HUES64 (cell line): ENCODE data around the gene TTC19. TPM values are rescaled to one million over a fixed set of nuclear protein-coding genes. Genes with fewer than 3 reads are reported as not detected.
A peak's percentile ranks its signal among the peaks of the same experiment; 100 is the strongest.

ENCODE experiments used
- H3K27ac ChIP-seq: 2 replicates; pipeline ENCODE4 v1.7.0; 2013; ENCODE audit warnings: low read depth, low read length, inconsistent platforms
- H3K27me3 ChIP-seq: 2 replicates; pipeline ENCODE4 v1.6.1; 2013; ENCODE audit warnings: mild to moderate bottlenecking, low read length; ENCODE audit not compliant: insufficient read depth
- H3K36me3 ChIP-seq: 2 replicates; pipeline ENCODE4 v1.6.1; 2013; ENCODE audit warnings: mild to moderate bottlenecking, low read length; ENCODE audit not compliant: insufficient read depth
- H3K4me1 ChIP-seq: 2 replicates; pipeline ENCODE4 v1.6.1; 2013; ENCODE audit warnings: mild to moderate bottlenecking, low read length, moderate library complexity; ENCODE audit not compliant: insufficient read depth
- H3K4me3 ChIP-seq: 2 replicates; pipeline ENCODE4 v1.5.1; 2013; ENCODE audit warnings: mild to moderate bottlenecking, low read length, moderate library complexity
- H3K9ac ChIP-seq: 2 replicates; pipeline ENCODE4 v1.6.1; 2013; ENCODE audit warnings: mild to moderate bottlenecking, low read depth, low read length
- H3K9me3 ChIP-seq: 2 replicates; pipeline ENCODE4 v1.6.1; 2013; ENCODE audit warnings: low read depth, low read length; ENCODE audit not compliant: insufficient read depth
- WGBS: fragments of 150-250, 120-280 bp; methylation state at CpG from one replicate; pipeline ENCODE4 v1.1.7; 2013; ENCODE audit warnings: missing lambda C conversion rate; 5-methylcytosine and 5-hydroxymethylcytosine counted together
- polyA plus RNA-seq, 2 experiments: library from polyadenylated mRNA; stranded (reverse); fragments of 50-300 nt; gene quantifications; one replicate each; pipeline ENCODE4 v1.2.3, GENCODE V29; 2013

Gene TTC19
- polyA plus RNA-seq (2013, experiment 1 of 2), result 41.9 TPM
- 46.1 TPM for polyA plus RNA-seq (2013, experiment 2 of 2)

DNA sequence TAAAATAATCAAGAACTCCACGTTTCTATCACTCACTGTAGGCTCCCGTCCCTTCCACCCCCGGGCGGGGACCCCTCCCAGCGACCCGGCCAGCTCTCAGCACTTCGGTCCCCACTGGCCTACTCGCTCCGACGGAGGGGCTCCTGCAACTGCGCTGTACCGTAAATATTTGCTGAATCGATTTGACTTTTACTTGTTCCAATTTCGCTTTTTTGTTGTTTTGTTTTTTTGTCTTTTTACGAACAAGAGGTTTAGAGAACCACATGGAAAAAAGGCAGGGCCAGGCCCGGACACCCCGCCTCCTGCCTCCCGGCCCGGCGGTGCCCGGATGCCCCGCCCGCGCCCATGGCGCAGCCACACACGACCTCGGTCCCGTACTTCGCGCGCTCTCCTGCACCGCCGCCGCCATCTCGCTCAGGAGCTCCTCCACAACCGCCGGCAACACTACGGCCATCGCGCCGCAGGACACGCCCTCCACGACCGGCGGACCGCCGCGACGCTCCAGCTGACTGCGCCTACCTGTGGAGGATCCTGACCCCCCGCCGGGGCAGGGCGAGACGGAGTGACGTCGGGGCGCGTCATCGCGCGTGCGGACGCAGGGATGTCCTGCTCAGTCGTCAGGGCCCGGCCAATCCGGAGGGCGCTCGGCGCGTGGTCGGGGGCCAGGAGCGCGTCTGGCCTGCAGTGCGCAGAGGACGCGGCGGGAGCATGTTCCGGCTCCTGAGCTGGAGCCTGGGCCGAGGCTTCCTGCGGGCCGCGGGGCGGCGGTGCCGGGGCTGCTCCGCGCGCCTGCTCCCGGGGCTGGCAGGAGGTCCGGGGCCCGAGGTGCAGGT is at the start of gene TTC19, which contains the start of gene ZSWIM7:
Gene TTC19 (plus strand): TSS at position 684 of the 833 bp plus-strand sequence. CDS start 25 bp downstream, at position 709.
Gene ZSWIM7 (minus strand): TSS at position 564 of the 833 bp plus-strand sequence. CDS start 110 bp downstream, at position 454.
- H3K27me3 ChIP-seq, result no peaks in the 10 kb centered on the region
- H3K4me3 ChIP-seq, result peak within 1 kb of the TSS; percentile 89
- peaks cover 6% of the 10 kb centered on the region for H3K9me3 ChIP-seq
- H3K9ac ChIP-seq, result peak within 1 kb of the TSS; percentile 97
- peaks cover 42% of the 10 kb centered on the region for H3K36me3 ChIP-seq
- H3K4me1 ChIP-seq, result peaks cover 4% of the 10 kb centered on the region; the same call in 1 of the 2 replicates
- H3K27ac ChIP-seq, result peak within 1 kb of the TSS; percentile 98
- under 1% methylated on average over 91 of the region's 91 CpGs for WGBS

- WGBS, result 91% methylated on average over 6 of the region's 6 CpGs
- H3K4me3 ChIP-seq, result no peak overlapping the region
These were observed 48.1 kb upstream of the TTC19 start for GRCh38 chr17:15951368-15952047.

DNA sequence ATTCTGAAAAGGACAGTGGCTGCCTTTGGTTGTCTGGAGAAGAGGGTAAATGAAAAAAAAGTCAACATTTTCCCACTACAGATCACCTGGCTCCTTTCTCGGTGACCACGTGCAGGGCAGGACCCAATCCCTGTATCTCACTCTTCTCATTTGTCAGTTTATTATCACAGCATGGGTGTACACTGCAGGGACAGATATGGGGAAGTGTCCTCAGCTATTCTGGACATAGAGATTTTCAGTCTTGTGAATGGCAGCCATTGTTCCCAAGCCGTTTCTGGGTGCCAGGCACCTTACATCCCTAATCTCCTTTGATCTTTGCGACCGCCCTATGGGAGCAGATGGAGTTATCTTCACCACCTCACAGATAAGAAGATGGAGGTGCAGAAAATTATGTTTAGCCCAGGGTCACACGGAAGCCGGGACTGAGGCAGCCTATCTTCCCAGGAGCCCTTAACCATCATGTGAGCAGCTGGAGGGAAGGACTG is 47.5 kb upstream of the TTC19 start:
- no peak overlapping the region for H3K9ac ChIP-seq
- no peaks in the 10 kb centered on the region for H3K36me3 ChIP-seq
- H3K4me3 ChIP-seq, result no peak overlapping the region
- H3K4me1 ChIP-seq, result peaks cover 6% of the 10 kb centered on the region
- H3K9me3 ChIP-seq, result no peaks in the 10 kb centered on the region
- WGBS, result 94% methylated on average over 7 of the region's 7 CpGs
- H3K27me3 ChIP-seq, result peaks cover 7% of the 10 kb centered on the region
- H3K27ac ChIP-seq, result no peak overlapping the region

More at GRCh38 chr17:15951368-15952047, 48.1 kb upstream of the TTC19 start:
- Histone ChIP-seq H3K27ac (no peak overlapping the region), H3K36me3 (no peaks in the 10 kb centered on the region), H3K27me3 (peaks cover 13% of the 10 kb centered on the region), H3K9me3 (no peaks in the 10 kb centered on the region), H3K4me1 (peaks cover 6% of the 10 kb centered on the region), H3K9ac (no peak overlapping the region)

DNA sequence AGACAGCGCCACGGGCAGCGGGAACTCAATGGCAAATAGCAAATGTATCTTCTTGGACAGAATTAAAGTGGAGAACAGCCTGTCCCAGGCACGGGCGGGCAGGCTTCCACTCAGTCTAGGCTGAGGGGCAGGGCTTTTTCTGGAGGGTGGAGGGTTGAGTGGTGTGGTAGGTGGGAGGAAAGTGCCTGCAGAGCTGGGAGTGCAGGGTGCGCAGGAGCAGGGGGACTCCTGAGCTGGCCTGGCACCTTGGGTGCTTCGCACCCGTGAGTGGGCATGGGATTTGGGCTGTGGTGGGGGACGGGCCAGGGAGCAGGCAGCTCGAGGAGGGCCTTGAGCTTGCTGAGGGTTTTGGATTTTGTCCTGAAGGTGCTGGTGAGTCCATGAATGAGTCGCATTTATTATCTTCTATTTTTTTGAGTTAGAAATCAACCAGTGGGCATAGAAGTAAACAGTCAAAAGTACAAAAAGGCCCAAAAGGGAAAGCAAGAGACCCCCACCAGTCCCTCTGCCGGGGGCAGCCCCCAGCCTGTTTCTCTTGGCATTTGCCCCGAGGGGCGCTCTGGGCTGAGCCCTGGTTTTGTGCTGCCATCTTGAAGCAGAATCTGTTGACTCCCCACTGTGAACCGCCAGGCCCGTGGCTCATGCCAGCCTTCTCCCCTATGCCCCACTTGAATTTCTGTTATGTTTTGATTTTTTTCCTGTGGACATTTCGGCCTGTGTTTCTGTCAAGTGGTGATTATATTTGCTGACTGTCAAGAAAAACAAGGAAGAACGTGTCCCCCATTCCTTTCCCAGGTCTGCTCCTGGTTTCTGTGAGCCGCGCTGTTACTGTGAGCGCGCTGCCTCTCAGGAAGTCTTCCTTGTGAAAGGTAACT is 46.5 kb upstream of the TTC19 start:
- Histone ChIP-seq H3K9ac (no peak overlapping the region), H3K9me3 (no peaks in the 10 kb centered on the region), H3K27me3 (no peaks in the 10 kb centered on the region), H3K4me3 (no peak overlapping the region), H3K27ac (no peak overlapping the region), H3K4me1 (peaks cover 6% of the 10 kb centered on the region), H3K36me3 (no peaks in the 10 kb centered on the region)
- 80% methylated on average over 22 of the region's 22 CpGs for WGBS

- Histone ChIP-seq H3K27ac (no peak overlapping the region), H3K4me1 (peaks cover 15% of the 10 kb centered on the region), H3K4me3 (no peak overlapping the region), H3K27me3 (no peaks in the 10 kb centered on the region), H3K36me3 (no peaks in the 10 kb centered on the region), H3K9me3 (no peaks in the 10 kb centered on the region), H3K9ac (no peak overlapping the region)
- 94% methylated on average over 5 of the region's 5 CpGs for WGBS
These were observed 45.4 kb upstream of the TTC19 start for GRCh38 chr17:15954222-15954621.

DNA sequence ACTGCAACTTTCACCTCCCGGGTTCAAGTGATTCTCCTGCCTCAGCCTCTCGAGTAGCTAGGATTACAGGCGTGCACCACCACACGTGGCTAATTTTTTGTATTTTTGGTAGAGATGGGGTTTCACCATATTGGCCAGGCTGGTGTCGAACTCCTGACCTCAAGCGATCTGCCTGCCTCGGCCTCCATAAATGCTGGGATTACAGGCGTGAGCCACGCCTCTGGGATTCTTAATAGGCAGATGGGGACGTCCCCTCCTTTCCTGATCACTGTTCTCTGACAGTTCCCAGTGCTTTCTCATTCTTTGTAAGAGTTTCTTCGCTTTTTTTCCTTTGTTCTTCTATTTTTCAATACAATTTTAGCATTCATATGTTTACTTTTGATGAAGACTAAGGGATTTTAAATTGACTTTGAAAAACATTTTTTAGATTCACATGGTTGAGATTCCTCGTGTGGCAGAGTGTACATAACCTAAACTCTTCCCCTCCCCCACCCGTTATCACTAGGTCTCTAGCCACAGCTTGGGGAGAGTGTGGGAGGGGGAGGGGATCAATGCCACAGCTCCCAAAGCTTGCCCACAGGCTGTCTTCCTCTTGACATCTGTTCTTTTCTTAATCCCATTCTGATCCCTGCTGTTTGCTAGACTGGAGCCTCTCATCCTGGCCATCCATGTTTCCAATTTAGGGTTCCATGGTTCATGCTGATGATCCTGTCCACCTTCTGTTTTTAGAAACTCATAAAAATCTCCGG is 43.7 kb upstream of the TTC19 start:
- no peaks in the 10 kb centered on the region for H3K27me3 ChIP-seq
- H3K36me3 ChIP-seq, result no peaks in the 10 kb centered on the region
- WGBS, result 91% methylated on average over 10 of the region's 14 CpGs
- no peak overlapping the region for H3K27ac ChIP-seq
- H3K9ac ChIP-seq, result no peak overlapping the region
- H3K9me3 ChIP-seq, result no peaks in the 10 kb centered on the region
- no peak overlapping the region for H3K4me3 ChIP-seq
- H3K4me1 ChIP-seq, result peaks cover 16% of the 10 kb centered on the region

GRCh38 chr17:15957206-15957605 is 42.4 kb upstream of the TTC19 start:
- Histone ChIP-seq H3K36me3 (no peaks in the 10 kb centered on the region), H3K27ac (no peak overlapping the region), H3K27me3 (no peaks in the 10 kb centered on the region), H3K4me1 (peaks cover 16% of the 10 kb centered on the region), H3K9ac (no peak overlapping the region), H3K9me3 (no peaks in the 10 kb centered on the region), H3K4me3 (no peak overlapping the region)
- 92% methylated on average over 6 of the region's 6 CpGs for WGBS

GRCh38 chr17:15957608-15958307 is 41.9 kb upstream of the TTC19 start:
- H3K36me3 ChIP-seq, result no peaks in the 10 kb centered on the region
- no peaks in the 10 kb centered on the region for H3K9me3 ChIP-seq
- no peak overlapping the region for H3K9ac ChIP-seq
- 94% methylated on average over 17 of the region's 19 CpGs for WGBS
- H3K4me3 ChIP-seq, result no peak overlapping the region
- H3K27ac ChIP-seq, result no peak overlapping the region
- peaks cover 16% of the 10 kb centered on the region for H3K4me1 ChIP-seq
- H3K27me3 ChIP-seq, result no peaks in the 10 kb centered on the region

DNA sequence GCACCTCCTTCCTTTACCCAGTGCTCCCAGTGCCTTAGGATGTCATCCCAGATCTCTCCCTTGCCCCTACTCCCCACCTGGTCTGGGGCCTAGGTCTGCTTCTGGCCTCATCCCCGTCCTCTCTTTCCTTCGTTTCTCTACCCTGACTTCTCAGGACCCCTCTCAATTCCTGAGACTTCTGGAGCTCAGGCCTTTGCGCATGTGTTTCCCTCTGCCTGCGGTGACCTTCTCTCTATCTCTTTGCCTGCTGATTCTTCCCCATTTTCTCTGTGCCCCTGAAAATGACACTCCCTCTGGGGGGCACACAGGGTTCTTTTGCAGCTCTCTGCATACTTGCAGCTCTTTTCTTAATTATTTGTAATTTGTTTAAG is 41.2 kb upstream of the TTC19 start:
- Histone ChIP-seq H3K36me3 (no peaks in the 10 kb centered on the region), H3K27me3 (no peaks in the 10 kb centered on the region), H3K9ac (no peak overlapping the region), H3K4me1 (peaks cover 16% of the 10 kb centered on the region), H3K27ac (no peak overlapping the region), H3K4me3 (no peak overlapping the region), H3K9me3 (no peaks in the 10 kb centered on the region)
- 87% methylated on average over 4 of the region's 4 CpGs for WGBS

GRCh38 chr17:15963670-15964110 is 35.9 kb upstream of the TTC19 start:
- no peaks in the 10 kb centered on the region for H3K9me3 ChIP-seq
- H3K27ac ChIP-seq, result no peak overlapping the region
- peaks cover 38% of the 10 kb centered on the region for H3K4me1 ChIP-seq
- H3K4me3 ChIP-seq, result no peak overlapping the region
- no peaks in the 10 kb centered on the region for H3K36me3 ChIP-seq
- no peaks in the 10 kb centered on the region for H3K27me3 ChIP-seq
- no peak overlapping the region for H3K9ac ChIP-seq
- 88% methylated on average over 4 of the region's 4 CpGs for WGBS
